IMR-90 (cell line): ENCODE measurements around the gene ALG1. TPM values are rescaled to one million over a fixed set of nuclear protein-coding genes. Genes with fewer than 3 reads are reported as not detected.
"Not testable (repeated sequence)": the region's sequence is repeated elsewhere in the genome, so short reads cannot be mapped to it uniquely, and the experiment has no call there.

Experiments used
- ATAC-seq: fragments of 200-7000 bp; cut with Tn5 transposase; 2 replicates; pipeline ENCODE4 v1.9.1; 2020; ENCODE audit warnings: low read depth, mild to moderate bottlenecking, moderate library complexity
- BruUV-seq: library from RNA; stranded (reverse); fragments of 400-500 nt; replicated peaks from 2 replicates; lab custom pipeline; 2021; lab: Mats Ljungman, UMichigan
- CTCF ChIA-PET: fragments of 300-600 bp; formaldehyde crosslinking; extraction: SDS; loops from one replicate; lab custom pipeline; 2021; ENCODE audit warnings: antibody characterized with exemption; lab: Yijun Ruan, JAX
- POLR2A ChIA-PET: fragments of 300-600 bp; sonication (Branson Sonifier 250); formaldehyde crosslinking; loops from one replicate; lab custom pipeline; 2022; ENCODE audit warnings: antibody characterized with exemption; ENCODE audit not compliant: unreplicated experiment; lab: Charles Lee
- DNase-seq: peaks from one replicate; pipeline ENCODE4 v3.0.0; 2013
- H2AFZ ChIP-seq: replicated peaks from 2 replicates; pipeline ENCODE3; 2013; ENCODE audit warnings: low read length, mild to moderate bottlenecking; ENCODE audit not compliant: poor library complexity
- H2AK5ac ChIP-seq: 2 replicates; pipeline ENCODE4 v1.6.1; 2013; ENCODE audit warnings: low read depth, low read length, inconsistent platforms
- H2AK9ac ChIP-seq: replicated peaks from 2 replicates; pipeline ENCODE3; 2013; ENCODE audit warnings: mild to moderate bottlenecking, low read depth, low read length, moderate library complexity; ENCODE audit not compliant: poor library complexity
- H2BK120ac ChIP-seq: 2 replicates; pipeline ENCODE4 v1.6.1; 2013; ENCODE audit warnings: low read depth, low read length, inconsistent platforms
- H2BK15ac ChIP-seq: 3 replicates; pipeline ENCODE4 v1.6.1; 2013; ENCODE audit warnings: low read depth, low read length, inconsistent platforms
- H2BK20ac ChIP-seq: 2 replicates; pipeline ENCODE4 v1.6.1; 2013; ENCODE audit warnings: low read depth, mild to moderate bottlenecking, inconsistent platforms, low read length, moderate library complexity
- H2BK5ac ChIP-seq: 2 replicates; pipeline ENCODE4 v1.6.1; 2013; ENCODE audit warnings: mild to moderate bottlenecking, low read depth, low read length, inconsistent platforms; ENCODE audit not compliant: poor library complexity, severe bottlenecking
- H3K14ac ChIP-seq: replicated peaks from 2 replicates; pipeline ENCODE4 v1.6.1; 2013; ENCODE audit warnings: low read depth, low read length, inconsistent platforms
- H3K18ac ChIP-seq: 2 replicates; pipeline ENCODE4 v1.6.1; 2013; ENCODE audit warnings: low read depth, low read length, control low read depth
- H3K23ac ChIP-seq: 2 replicates; pipeline ENCODE4 v1.6.1; 2013; ENCODE audit warnings: low read depth, low read length, inconsistent platforms
- H3K27ac ChIP-seq: 2 replicates; pipeline ENCODE4 v1.5.1; 2013; ENCODE audit warnings: mild to moderate bottlenecking, control low read depth, low read length; ENCODE audit not compliant: insufficient read depth
- H3K27me3 ChIP-seq: 2 replicates; pipeline ENCODE4 v1.6.1; 2013; ENCODE audit warnings: low read length; ENCODE audit not compliant: control insufficient read depth, insufficient read depth
- H3K36me3 ChIP-seq: 2 replicates; pipeline ENCODE4 v1.6.1; 2013; ENCODE audit warnings: low read length, mixed read lengths; ENCODE audit not compliant: control insufficient read depth, insufficient read depth
- H3K4ac ChIP-seq: 2 replicates; pipeline ENCODE4 v1.6.1; 2013; ENCODE audit warnings: low read depth, low read length, inconsistent platforms
- H3K4me1 ChIP-seq: 2 replicates; pipeline ENCODE4 v1.6.1; 2013; ENCODE audit warnings: low read length, mixed read lengths; ENCODE audit not compliant: control insufficient read depth, insufficient read depth
- H3K4me2 ChIP-seq: 2 replicates; pipeline ENCODE4 v1.6.1; 2013; ENCODE audit warnings: low read depth, mild to moderate bottlenecking, control low read depth, low read length, moderate library complexity
- H3K4me3 ChIP-seq: 2 replicates; pipeline ENCODE4 v1.5.1; 2013; ENCODE audit warnings: low read depth, mild to moderate bottlenecking, control low read depth, low read length, moderate library complexity; ENCODE audit not compliant: insufficient read depth
- H3K56ac ChIP-seq: 2 replicates; pipeline ENCODE4 v1.6.1; 2013; ENCODE audit warnings: low read length, inconsistent platforms; ENCODE audit not compliant: insufficient read depth; ENCODE audit errors: extremely low read depth
- H3K79me1 ChIP-seq, 2 experiments: 2 replicates each; pipeline ENCODE4 v1.6.1; 2013; ENCODE audit warnings: low read length in 2 of 2, inconsistent platforms in 1 of 2, low read depth in 1 of 2
- H3K9ac ChIP-seq: 2 replicates; pipeline ENCODE4 v1.6.1; 2013; ENCODE audit warnings: low read depth, low read length, control low read depth
- H3K9me1 ChIP-seq: 2 replicates; pipeline ENCODE4 v1.6.1; 2013; ENCODE audit warnings: low read length, inconsistent platforms; ENCODE audit not compliant: insufficient read depth
- H3K9me3 ChIP-seq: 2 replicates; pipeline ENCODE4 v1.6.1; 2013; ENCODE audit warnings: low read length; ENCODE audit not compliant: control insufficient read depth, insufficient read depth
- H4K20me1 ChIP-seq: 2 replicates; pipeline ENCODE4 v1.6.1; 2013; ENCODE audit warnings: low read length, inconsistent platforms; ENCODE audit not compliant: insufficient read depth
- H4K5ac ChIP-seq: 2 replicates; pipeline ENCODE4 v1.6.1; 2013; ENCODE audit warnings: mild to moderate bottlenecking, low read depth, low read length, control low read depth
- H4K8ac ChIP-seq, 2 experiments: 2 replicates each; pipeline ENCODE4 v1.6.1; 2013; ENCODE audit warnings: low read depth in 2 of 2, low read length in 2 of 2, control low read depth in 1 of 2, inconsistent platforms in 1 of 2
- H4K91ac ChIP-seq: 2 replicates; pipeline ENCODE4 v1.6.1; 2013; ENCODE audit warnings: low read depth, low read length, inconsistent platforms; ENCODE audit not compliant: insufficient read depth
- WGBS, 2 experiments: methylation state at CpG; one replicate each; pipeline versions ENCODE4 v1.1.5 to v1.1.7; 2013; ENCODE audit warnings: missing lambda C conversion rate in 2 of 2; ENCODE audit not compliant: insufficient read length in 1 of 2; ENCODE audit errors: extremely low coverage in 2 of 2; 5-methylcytosine and 5-hydroxymethylcytosine counted together
- dilution Hi-C: fragments of 300-500 bp; cut with HindIII; formaldehyde crosslinking; loops from one replicate; pipeline ENCODE4 v1.14.3; 2018; ENCODE audit warnings: low sequenced_read_pairs; ENCODE audit not compliant: unreplicated experiment
- in situ Hi-C: fragments of 300-500 bp; cut with MboI; formaldehyde crosslinking; loops from 3 replicates; pipeline ENCODE4 v1.14.3; 2019; ENCODE audit warnings: low sequenced_read_pairs, inconsistent platforms, mixed read lengths
- intact Hi-C: fragments of 100-400 bp; cut with micrococcal nuclease; formaldehyde crosslinking; loops from 2 replicates; pipeline ENCODE4 v1.10.0; 2022
- polyA plus RNA-seq, 3 experiments: library from polyadenylated mRNA; depleted of rRNA; stranded (reverse); fragments of >200 nt; gene quantifications; 2 replicates each; pipeline ENCODE4 v1.2.3, GENCODE V29; 2012; ENCODE audit warnings: low replicate concordance in 1 of 3
- total RNA-seq: library from RNA; depleted of rRNA; stranded (reverse); fragments of >200 nt; gene quantifications from 2 replicates; pipeline ENCODE4 v1.2.3, GENCODE V29; 2012

The ALG1 gene
- total and polyA plus RNA-seq, 2 of the 4 experiments (the other 2 are of a cell fraction): 30.9 to 41.0 TPM

- H2BK15ac ChIP-seq, H2AK9ac ChIP-seq, POLR2A ChIA-PET, H4K91ac ChIP-seq, H3K9me3 ChIP-seq, H3K4ac ChIP-seq, H3K27me3 ChIP-seq, H3K9ac ChIP-seq, H3K27ac ChIP-seq, H2BK20ac ChIP-seq, H3K23ac ChIP-seq, dilution Hi-C loops, in situ Hi-C loops, H4K20me1 ChIP-seq, H2BK5ac ChIP-seq, H3K9me1 ChIP-seq, H3K14ac ChIP-seq, H4K8ac ChIP-seq, H2BK120ac ChIP-seq, H3K4me1 ChIP-seq, H3K18ac ChIP-seq, H3K4me3 ChIP-seq, DNase-seq, intact Hi-C loops, BruUV-seq, CTCF ChIA-PET, ATAC-seq, H4K5ac ChIP-seq, H3K36me3 ChIP-seq, H2AFZ ChIP-seq, H2AK5ac ChIP-seq, H3K56ac ChIP-seq, H3K4me2 ChIP-seq, H3K79me1 ChIP-seq: not testable (repeated sequence)
- WGBS, 2 experiments: 20% methylated on average over 1 of the region's 11 CpGs; no CpG with 5 or more reads in 1 of the 2 experiments
Observed at GRCh38 chr16:5044581-5044980, 27.1 kb upstream of the ALG1 start.
